ENCODE data around the gene KDM5C.
"Not testable (repeated sequence)": the region's sequence is repeated elsewhere in the genome, so short reads cannot be mapped to it uniquely, and the experiment has no call there.

KDM5C gene

DNA sequence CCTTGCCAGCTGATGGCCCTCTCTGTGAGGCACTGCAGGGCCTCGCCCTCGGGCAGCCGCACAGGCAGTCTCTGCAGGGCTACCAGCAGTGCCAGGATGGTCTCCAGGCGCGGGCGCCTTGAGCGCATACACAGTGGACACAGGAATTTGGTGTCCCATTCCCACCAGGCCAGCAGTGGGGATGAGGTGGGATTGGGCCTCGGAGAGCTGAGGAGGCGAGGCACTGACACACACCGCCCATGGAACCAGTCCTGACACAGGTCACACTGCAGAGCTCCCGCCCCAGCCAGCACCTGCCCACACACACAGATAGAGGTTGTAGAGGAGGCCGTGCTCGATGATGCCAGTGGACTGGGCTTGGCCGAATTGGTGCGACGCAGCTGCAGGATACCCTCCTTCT lies 30.7 kb downstream of the KDM5C start:
- DNase-seq: no peak

GRCh38 chrX:53193093-53193492 lies 31.9 kb downstream of the KDM5C start:
- DNase-seq: no peak

DNA sequence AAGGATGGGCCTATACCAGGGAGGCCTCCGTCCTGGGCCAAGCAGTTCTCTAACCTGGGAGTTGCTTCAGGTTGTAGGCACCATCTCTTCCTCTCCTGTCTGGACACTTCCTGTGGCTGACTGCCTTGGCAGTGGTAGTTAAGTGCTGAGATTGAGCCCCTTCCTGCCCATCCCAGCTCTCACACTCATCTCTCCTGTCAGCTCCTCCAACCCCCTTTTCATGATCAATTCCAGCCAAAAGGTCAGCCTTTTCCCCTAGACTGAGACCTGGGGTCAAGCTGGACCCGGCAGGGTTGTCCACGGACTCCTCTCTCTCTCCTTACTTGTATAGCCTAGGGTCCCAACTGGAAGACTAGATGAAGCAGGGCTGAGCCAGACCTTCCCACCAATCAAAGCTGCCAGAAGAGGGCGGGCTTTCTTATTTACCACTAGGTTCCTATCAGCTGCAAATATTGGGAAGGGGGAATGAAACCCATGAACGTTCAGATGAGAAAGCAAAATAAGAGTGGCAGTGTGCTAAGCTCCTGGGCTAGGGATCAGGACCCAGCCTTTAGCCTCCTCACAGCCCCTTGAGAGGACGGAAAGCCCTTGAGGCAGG lies 34.5 kb downstream of the KDM5C start:
- peak in 1 of 51 donors; percentile 0 for DNase-seq

GRCh38 chrX:53188763-53189162 lies 36.2 kb downstream of the KDM5C start:
- no peak for DNase-seq

DNA sequence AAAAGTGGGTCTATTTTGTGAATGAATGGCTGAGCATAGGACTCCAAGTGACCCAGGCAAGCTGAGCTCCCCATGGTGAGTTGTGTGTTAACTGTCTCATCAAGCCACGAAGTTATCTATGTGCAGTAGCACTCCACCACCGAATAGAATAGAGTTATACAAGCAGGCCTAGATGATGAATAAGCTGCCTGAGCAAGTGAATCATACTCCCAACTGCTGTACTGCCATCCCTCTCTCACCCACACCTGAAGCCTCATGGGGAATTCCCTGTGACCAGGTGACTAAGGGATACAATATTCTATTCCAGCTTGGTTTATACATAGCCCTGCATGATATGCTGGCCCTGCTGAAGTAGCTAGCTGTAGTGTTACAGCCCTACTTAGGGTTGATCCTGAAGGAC lies 38.7 kb downstream of the KDM5C start:
- DNase-seq: peak in 2 of 51 donors; percentile 0 to 5

DNA sequence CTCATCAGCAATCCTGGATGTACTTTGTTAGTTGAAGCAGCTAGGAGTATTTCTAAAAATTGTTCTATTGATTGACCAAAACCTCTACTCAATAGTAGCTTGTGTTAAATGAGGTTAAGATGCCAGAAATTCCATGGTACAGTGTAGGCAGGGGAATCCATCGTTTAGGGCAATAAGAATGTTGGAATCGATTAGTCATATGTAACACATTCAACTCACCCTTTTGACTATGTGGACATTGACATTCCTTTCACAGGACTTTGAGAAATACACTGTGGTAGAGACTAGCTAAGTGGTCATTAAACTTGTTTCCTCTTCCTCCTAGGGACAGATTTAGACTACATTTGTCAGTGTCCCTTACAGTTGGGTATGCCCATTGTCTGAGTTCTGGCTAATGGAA lies 40.2 kb downstream of the KDM5C start:
- no peak for DNase-seq

DNA sequence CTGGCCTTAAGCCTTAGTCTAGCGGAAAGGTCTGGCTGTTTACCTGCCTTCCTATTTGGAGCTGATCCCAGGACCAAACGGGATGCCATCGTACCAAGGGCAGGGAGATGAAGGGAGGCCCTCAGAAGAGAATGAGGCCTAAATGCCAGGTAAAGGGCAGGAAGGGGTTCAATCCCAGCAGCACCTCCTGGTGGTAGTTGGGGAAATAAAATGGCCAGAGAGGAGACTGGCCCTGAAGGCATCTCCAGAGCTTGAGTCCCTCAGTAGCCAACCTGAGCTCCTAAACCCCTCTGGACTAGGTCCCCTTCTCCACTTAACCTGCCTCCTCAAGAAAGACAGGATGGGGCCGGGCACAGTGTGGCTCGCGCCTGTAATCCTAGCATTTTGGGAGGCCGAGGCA lies 53.7 kb downstream of the KDM5C start:
- DNase-seq: no peak

- no peak for DNase-seq
Measured at GRCh38 chrX:53166103-53166502, 58.9 kb downstream of the KDM5C start.

DNA sequence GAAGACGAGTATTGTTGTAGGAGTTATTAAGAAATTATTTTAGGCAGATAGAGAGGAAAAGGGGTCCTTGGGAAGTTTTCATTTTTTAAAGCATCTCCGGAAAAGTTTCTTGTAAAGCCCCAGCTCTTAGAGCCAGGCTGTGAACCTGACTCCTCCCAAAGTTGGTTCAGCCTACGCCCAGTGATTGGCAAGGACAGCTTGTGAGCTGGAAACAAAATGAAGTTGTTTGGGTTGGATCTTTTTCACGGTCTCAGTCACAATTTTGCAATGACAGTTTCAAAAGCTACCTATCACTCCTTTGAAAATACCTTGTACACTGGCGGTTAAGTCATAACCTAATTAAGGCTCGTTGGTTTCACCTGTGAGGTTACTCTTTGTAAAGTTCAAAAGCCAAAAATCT lies 60.4 kb downstream of the KDM5C start:
- not testable (repeated sequence) for DNase-seq

GRCh38 chrX:53163436-53163835 lies 61.6 kb downstream of the KDM5C start:
- DNase-seq: no peak

- no peak for DNase-seq
Measured at GRCh38 chrX:53160297-53160983, 64.6 kb downstream of the KDM5C start.

GRCh38 chrX:53159184-53159583 lies 65.8 kb downstream of the KDM5C start:
- no peak for DNase-seq

DNA sequence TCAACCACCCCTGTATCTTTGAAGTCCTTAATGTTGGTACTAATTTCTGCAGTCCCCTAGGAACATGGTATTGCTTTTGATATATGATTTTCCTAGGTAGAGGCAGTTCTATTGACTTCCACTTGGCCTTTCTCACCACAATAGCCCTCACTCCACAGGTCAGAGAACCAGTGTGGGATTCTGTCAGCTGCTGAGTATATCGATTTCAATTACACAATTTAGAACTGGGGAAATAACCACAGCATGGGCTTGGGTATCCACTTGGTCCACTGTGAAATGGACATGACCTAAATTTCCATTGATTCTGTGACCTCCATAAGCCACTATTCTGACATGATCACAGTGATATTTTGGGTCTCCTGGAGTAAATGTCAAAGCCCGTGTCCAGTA lies 68.8 kb downstream of the KDM5C start:
- DNase-seq: no peak

DNA sequence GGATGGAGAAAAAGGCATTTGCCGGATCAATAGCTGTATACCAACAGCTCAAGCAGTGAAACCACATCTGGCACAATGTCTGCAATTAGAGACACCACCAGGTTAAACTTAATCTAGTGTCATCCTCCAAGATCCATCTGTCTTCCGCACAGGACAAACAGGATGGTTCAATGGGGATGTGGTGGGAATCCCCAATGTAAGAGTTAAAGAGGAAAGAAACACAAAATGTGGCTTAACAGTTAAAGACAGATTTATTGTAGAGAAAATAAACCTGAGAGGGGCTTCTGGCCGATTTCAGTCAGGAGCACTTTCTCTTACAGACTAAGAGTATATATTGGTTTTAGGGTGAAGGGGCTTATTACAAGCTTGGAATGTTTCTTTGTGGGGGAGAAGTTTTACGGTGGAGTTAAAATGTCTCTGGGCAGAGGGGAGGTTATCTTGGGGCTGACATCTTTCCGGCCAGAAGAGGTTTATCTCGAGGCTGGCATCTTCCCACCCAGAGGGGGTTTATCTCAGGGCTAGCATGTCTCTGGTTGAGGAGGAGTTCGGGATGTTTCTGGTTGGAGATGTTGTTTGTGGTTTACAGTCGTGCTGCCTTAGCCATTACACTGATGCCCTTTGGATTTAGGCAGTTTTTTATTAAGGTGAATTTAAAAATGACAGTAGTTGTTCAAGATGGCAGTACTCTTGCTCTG lies 69.3 kb downstream of the KDM5C start:
- no peak for DNase-seq

DNA sequence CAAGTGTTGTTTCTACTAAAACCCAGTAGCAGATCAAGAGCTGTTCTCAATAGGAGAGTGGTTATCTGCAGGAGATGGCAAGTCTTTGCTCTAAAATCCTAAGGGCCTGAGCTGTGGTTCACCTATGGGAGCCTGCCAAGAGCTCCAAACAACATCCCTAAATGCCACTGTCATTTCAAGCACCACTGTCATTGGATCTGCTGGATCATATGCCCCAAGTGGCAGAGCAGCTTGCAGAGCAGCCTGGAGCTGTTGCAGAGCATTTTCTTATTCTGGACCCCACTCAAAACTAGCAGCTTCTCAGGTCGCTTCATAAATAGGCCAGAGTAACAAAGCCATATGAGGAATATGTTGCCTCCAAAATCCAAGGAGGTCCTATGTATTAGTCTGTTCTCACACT lies 71.4 kb downstream of the KDM5C start:
- DNase-seq: no peak
